GM18505 (cell line): ENCODE results near the gene JPH3.

Experiments used
- ATAC-seq: cut with Tn5 transposase; IDR thresholded peaks from one replicate; pipeline ENCODE4 v1.9.1; 2021; ENCODE audit not compliant: unreplicated experiment
- POLR2A ChIP-seq: IDR thresholded peaks from 4 replicates; pipeline ENCODE4 v1.6.1; 2011; ENCODE audit warnings: borderline replicate concordance; ENCODE audit not compliant: insufficient read depth, insufficient read length; ENCODE audit errors: extremely low read depth

Gene JPH3

DNA sequence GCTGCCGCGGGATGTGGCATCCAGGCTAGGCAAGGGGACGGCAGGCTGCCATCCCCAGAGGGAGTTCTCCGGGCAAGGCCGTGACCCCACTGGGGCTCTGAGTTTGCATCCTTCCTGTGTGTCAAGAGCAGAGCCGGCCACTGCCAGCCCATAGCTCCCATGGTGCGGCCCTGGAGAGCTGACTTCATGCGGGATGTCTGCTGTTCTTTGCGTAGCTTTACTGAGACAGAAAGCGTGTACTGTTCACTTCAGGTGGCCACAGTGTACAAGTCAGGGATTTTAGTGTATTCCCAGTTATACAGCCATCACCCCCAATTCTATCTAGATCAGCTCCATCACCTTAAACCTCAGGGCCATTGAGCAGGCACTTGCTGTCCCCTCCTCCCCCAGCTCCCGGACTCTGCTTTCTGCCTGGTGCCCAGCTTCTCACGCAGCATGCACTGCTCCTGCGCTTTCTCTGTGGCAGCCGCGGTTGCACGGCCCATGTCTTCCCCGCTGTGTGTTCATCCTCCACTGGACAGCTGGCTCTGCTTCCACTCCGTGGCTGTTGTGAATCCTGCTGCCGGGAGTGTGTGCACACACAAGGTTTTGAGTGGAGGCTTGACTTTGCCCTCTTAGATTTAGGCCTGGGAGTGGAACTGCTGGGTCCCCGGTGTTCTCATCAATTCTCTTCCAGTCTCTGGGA is 92.3 kb downstream of the JPH3 start:
- no peak for ATAC-seq
- TF ChIP-seq POLR2A: no peak

DNA sequence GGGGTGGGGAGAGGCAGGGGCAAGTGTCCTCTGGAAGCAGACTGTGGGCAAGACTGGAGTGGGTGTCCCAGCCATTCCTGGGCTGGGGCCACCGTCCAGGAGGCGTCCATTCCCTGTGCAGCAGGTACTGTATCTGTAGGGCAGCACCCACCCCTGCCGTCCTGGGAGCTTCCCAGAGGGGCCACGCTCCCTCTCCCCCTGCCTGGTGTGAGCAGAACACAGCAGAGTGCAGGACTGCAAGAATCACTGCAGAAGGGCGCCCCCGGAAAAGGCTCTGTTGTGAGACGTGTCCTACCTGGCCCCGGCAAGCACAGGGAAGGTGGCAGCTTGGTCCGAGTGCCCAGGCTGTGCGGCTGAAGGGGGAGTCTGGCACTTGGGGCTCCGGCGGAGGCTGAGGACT is 93.2 kb downstream of the JPH3 start:
- TF ChIP-seq POLR2A: no peak

DNA sequence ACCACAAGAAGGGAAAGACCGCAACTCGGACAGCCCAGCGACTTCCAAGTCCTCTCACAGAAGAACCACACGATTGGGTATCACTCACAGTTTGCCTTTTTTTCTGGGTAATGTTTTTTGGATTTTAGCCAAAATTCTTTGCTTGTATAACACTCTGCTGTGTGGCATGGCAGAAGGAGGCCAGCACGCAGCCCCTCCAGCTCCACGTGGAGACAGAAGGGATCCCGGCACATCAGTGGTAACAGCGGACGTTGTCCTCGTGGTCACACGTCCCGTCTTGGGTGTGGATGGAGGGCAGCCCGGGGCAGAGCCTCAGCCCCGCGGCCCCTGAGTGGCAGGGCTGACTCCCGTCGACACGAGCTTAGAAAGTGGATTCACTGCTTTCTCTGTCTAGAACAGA is 94.4 kb downstream of the JPH3 start:
- no peak for ATAC-seq
- no peak for TF ChIP-seq POLR2A

More for the DNA sequence above, 93.2 kb downstream of the JPH3 start:
- ATAC-seq: no peak

GRCh38 chr16:87697256-87697655 is 94.9 kb downstream of the JPH3 start:
- TF ChIP-seq POLR2A: no peak

GRCh38 chr16:87697792-87698191 is 95.5 kb downstream of the JPH3 start:
- TF ChIP-seq POLR2A: no peak
- ATAC-seq: no peak

More at GRCh38 chr16:87697256-87697655, 94.9 kb downstream of the JPH3 start:
- ATAC-seq: no peak

- TF ChIP-seq POLR2A: no peak
- no peak for ATAC-seq
Measured at GRCh38 chr16:87698241-87698640, 95.9 kb downstream of the JPH3 start.

DNA sequence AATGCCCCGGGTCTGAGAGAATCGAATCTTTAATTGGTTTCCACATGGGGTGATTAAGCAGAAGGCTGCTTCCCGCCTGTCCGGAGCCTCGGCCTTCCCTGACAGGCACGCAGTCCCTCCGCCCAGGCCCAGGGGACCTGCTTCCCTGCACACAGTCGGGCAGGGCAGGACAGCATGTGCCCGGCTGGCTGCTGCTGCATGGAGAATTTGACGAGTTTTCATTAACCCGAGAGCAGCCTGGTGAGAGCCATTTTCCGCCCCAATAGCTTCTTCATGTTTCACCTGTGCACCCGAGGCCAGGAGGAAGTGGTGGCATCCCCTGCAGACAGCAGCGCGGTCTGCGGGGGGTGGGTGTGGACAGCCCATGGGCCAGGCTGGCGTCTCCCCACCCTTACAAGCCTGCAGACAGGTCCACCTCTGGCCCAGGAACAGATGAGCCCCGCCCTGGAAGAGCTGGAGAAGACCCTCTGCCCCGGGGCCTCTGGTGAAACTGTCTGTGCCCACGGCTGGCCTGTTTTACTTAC is 96.4 kb downstream of the JPH3 start:
- no peak for TF ChIP-seq POLR2A
- ATAC-seq: no peak

DNA sequence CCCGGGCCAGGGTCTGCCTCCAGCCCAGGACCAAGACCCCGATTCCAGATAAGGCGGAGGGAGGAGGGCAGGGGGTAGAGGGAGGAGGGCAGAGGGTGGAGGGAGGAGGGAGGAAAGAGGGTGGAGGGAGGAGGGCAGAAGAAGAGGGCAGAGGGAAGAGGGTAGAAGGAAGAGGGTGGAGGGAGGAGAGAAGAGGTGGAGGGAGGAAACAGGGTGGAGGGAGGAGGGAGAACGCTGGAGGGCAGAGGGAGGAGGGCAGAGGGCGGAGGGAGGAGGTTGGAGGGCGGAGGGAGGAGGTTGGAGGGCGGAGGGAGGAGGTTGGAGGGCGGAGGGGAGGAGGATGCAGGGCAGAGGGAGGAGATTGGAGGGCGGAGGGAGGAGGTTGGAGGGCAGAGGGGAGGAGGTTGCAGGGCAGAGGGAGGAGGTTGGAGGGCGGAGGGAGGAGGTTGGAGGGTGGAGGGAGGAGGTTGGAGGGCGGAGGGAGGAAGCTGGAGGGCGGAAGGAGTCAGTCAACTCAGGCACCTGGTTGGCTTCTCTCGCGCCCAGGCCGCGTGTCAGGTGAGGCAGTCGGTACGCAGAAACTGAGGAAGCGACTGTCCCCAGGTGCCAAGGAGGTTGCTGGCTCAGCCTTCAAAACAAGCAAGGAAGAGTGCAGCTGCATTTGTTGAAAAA is 98.2 kb downstream of the JPH3 start:
- ATAC-seq: no peak
- no peak for TF ChIP-seq POLR2A

GRCh38 chr16:87701078-87701460 is 98.8 kb downstream of the JPH3 start:
- ATAC-seq: no peak
- no peak for TF ChIP-seq POLR2A

GRCh38 chr16:87701505-87701921 is 99.2 kb downstream of the JPH3 start:
- no peak for ATAC-seq
- TF ChIP-seq POLR2A: no peak

- ATAC-seq: peak; percentile 42
- TF ChIP-seq POLR2A: no peak
Measured at GRCh38 chr16:87702325-87702811, 100.1 kb downstream of the JPH3 start.

DNA sequence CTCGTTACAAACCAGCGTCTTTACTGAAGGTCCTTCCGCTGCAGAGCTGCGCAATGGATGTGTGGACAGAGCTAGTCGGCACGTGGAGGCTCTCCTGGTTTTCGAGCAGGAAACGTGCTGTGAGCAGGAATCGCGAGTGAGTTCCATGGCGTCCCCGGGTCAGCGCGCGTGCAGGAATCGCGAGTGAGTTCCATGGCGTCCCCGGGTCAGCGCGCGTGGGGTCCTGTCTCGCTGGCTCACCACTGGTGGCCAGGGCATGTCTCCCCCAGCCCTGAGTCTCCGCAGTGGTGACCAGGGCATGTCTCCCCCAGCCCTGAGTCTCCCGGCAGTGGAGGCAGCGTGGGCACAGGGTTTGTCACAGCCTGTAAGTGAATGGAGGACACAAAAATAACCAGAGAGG is 100.8 kb downstream of the JPH3 start:
- ATAC-seq: no peak
- no peak for TF ChIP-seq POLR2A

DNA sequence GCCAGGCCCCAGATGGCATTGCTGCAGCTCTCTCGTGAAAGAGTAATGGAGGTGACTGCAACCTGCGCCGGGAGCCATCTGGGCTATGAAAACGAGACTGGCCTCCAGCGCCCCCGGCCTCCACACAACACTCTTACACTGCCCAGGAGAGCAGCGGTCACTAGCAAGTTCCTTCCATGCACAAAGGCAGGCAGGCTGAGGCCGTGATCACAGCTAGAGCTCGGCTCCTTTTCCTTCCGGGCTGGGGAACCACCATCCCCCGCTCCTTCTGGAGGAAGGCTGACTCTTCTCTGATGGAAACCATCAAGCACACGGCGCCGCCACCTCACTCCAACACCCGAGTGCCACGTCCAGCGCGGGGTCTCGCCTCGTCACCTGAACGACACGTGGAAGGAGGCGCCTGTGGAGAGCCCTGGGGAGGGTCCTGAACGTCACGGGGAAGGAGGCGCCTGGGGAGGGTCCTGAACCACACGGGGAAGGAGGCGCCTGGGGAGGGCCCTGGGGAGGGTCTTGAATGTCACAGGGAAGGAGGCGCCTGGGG is 101.6 kb downstream of the JPH3 start:
- ATAC-seq: no peak
- no peak for TF ChIP-seq POLR2A

- ATAC-seq: no peak
- no peak for TF ChIP-seq POLR2A
Measured at GRCh38 chr16:87704754-87705353, 102.5 kb downstream of the JPH3 start.

DNA sequence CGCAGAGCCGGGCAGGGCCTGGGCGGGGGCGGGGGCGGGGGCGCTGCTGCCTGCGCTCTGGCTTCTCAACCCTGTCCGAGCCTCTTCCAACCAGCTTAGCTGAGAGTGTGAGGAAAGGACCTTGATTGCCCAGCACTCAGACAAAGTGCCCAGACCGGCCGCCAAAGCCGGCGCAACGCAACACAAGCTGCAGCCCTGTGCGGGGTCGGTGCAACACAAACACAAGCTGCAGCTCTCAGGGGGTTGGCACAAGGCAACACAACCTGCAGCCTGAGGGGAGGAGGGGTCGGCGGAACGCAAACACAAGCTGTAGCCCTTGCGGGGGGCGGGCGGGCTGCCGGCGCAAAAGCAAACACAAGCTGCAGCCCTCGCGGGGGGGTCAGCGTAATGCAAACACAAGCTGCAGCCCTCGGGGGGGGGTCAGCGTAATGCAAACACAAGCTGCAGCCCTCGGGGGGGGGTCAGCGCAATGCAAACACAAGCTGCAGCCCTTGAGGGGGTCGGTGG is 103.5 kb downstream of the JPH3 start:
- no peak for ATAC-seq
- no peak for TF ChIP-seq POLR2A
